GM18870 (cell line): ENCODE measurements around the gene JAKMIP1.

Source experiments
- ATAC-seq: cut with Tn5 transposase; IDR thresholded peaks from one replicate; pipeline ENCODE4 v1.9.1; 2021; ENCODE audit warnings: moderate library complexity; ENCODE audit not compliant: unreplicated experiment

The JAKMIP1 gene

DNA sequence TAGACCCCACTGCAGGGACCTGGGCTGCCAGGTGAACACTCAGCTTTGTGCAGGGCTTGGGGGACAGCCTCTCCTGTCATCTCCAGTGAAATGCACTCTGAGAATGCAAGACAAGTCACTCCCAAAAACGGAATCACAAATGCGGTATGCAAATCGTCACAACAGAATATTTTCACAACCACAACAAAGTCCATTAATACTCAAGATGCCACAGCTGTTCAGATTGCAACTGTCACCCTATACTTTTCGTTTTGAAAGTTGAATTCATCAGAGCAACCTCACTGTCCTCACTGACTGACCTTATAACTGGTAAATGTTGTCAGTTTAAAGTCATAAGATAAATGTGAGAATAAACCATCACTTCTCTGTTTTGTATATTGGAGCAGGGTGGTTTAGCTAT lies 16.6 kb downstream of the JAKMIP1 start:
- ATAC-seq: peak; percentile 33

- ATAC-seq: no peak
Measured at GRCh38 chr4:6182376-6183280, 17.7 kb downstream of the JAKMIP1 start.

DNA sequence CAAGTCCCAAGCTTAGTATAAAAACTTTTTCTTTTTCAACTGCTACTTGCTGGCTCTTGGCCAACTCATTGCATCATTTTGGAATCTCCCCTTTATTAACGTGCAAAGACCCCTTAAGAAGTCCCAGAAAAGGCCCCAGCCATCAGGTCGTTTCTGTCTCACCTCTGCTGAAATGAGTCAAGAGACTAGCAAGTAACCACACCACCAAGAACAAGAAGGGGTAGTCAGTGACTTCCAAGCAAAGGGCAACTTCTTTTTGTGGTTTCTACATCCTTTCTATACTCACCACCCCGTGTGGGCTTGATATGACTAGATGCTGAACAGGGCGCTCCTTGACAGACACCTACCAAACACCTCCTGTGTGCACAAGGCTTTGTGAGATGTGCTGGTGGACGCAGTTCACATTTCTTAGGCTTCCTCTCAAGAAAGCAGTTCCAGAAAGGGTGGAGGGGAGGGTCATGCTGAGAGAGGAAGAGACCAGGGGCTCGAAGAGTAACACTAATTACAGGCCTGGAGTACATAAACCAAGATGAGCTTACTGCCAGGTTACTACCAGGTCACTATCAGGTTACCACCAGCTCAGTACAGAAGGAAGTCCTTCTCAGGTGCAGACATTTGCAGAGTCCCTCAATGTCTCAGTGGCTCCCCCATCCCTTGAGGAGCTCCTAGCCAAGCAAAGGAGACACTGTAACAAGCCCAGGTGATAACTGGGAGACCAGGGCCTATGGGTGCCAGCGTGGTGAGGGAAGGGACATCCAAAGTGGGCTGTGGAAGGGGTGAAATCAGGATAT lies 19.3 kb downstream of the JAKMIP1 start:
- peak; percentile 93 for ATAC-seq

GRCh38 chr4:6179362-6179761 lies 21.0 kb downstream of the JAKMIP1 start:
- ATAC-seq: no peak

DNA sequence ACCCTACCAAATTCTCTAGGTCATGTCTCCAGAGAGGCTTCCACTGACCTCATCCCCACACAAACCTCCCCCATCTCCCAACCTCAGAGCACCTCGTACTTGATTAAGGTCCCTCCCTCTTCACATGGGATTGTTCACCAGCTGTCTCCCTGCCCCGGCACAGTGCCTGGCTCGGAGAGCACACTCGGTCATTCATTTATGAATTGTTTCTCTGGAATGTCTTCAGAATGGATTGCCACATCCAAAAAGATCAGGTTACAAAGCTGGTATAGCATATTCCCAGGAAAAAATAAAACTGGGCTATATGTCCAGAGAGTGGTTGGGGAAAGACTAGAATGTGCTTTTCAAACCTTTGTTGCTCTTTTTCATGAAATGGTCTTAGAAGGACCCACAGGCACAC lies 21.6 kb downstream of the JAKMIP1 start:
- no peak for ATAC-seq

DNA sequence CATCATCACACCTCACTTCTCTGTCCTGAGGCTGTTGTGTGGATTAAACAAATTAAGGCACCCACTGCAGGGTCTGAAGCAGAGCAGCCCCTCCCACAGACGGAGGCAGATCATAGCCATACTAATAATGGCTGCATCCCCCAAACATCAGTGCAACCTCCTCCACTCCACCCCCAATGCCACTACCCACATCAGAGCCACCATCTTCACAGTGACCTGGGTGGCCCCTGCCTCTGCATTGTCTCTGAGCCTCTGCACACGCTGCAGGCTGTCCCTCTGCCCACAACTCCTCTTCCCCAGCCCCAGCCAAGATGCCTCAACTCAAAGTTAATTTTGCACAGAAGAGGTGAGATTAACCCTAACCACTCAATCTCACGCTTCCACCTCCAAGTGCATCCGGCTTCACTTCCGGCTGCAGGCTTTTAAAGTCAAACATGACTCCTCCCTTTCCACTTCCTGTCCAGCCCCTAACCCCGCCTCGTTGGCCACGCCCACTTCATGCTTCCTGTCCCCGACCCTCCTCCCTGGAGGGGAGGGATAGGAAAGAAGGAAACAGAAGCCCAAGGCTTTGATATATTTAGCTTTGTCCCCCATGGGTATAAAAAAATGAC lies 22.7 kb downstream of the JAKMIP1 start:
- no peak for ATAC-seq

- ATAC-seq: no peak
Measured at GRCh38 chr4:6175426-6175825, 24.9 kb downstream of the JAKMIP1 start.

DNA sequence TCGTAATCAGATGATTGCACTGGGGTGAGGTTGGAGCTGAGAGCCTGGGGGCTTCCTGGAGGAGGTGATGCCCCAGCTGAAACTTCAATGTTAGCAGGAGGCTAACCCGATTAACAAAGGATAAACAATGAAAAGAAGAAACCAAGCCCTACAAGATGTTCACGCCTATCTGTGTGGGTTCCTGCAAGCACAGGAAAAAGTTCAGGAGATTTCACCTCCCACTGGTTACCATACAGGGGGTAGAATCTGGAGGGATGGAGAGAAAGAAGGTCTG lies 27.5 kb downstream of the JAKMIP1 start:
- no peak for ATAC-seq

- ATAC-seq: no peak
Measured at GRCh38 chr4:6172093-6172926, 28.0 kb downstream of the JAKMIP1 start.

GRCh38 chr4:6169239-6169638 lies 31.1 kb downstream of the JAKMIP1 start:
- ATAC-seq: no peak

GRCh38 chr4:6165766-6166165 lies 34.6 kb downstream of the JAKMIP1 start:
- ATAC-seq: no peak

- no peak for ATAC-seq
Measured at GRCh38 chr4:6162885-6163284, 37.5 kb downstream of the JAKMIP1 start.

GRCh38 chr4:6161921-6162464 lies 38.4 kb downstream of the JAKMIP1 start:
- ATAC-seq: no peak

GRCh38 chr4:6160536-6160935 lies 39.8 kb downstream of the JAKMIP1 start:
- ATAC-seq: no peak

- no peak for ATAC-seq
Measured at GRCh38 chr4:6157926-6158325, 42.4 kb downstream of the JAKMIP1 start.

- ATAC-seq: no peak
Measured at GRCh38 chr4:6155996-6156750, 44.2 kb downstream of the JAKMIP1 start.

DNA sequence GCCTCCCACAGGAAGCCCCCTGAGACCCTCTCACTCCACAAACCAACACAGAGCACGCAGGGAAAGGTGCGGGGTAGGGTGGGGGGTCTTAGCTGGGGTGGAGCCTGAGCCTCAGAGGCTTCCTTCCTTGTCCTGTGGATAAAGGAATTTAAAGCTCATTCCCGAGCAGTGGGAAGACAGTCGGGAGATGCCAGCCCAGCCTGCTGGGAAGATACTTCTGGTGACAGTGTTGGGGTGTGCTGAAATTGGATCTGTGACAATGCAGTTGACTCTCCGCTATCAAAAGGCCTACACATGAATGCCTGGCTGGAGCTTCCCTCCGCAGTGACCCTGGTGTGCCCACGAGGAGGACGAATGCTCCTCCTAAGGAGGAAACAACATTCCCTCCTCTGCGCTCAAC lies 45.5 kb downstream of the JAKMIP1 start:
- no peak for ATAC-seq

DNA sequence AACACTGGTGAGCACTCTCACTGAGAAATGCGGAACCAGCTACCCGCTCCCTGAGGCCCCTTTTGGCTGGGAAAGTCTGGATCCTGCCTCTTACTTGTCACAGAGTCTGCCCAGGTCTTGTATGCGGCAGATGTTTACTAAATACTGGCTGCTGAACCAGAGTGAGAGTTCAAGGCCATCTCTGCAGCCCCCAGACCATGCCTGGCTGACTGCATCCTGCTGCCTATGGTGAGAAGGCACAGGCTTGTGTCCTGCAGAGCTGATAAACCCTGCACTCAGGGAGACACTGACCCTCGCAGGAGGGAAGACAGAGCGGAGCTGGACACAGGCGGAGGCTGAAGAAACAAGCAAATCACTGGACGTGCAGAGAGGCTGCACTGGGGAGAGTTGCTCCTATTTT lies 46.5 kb downstream of the JAKMIP1 start:
- no peak for ATAC-seq

DNA sequence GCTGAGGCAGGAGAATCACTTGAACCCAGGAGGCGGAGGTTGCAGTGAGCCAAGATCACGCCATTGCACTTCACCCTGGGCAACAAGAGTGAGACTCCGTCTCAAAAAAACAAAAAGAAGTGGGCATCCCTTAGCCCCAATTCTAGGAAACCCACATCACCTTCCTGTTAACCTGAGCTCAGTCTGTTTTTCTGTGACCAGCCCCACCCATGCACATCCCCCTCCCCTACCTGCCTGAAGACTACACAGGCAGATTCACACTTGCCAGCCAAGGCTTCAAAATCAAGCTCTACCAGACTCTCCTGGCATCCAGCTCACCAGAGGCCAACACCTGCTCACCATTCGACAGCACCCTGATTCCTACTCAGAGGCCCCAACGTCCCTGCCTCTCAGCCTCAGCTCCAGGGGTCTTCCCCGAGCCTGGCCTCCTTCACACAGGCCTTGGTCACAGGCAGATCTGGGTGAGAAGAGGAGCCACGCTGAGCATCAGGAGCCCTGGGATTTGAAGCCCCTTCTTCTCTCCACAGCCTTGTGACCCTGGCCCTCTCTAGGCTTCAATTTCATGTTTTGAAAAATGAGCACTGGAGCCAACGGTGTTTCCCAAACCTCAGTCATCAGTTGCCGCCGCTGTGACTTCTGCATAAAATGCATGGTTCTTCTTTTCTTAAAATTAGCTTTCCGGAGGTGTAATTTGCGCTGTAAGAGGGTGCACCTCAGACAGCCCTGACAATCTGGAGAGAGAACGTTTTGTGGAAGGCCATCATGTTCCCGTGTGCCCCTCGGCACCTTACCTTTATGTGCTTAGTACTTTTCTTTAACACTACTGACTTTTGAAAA lies 47.3 kb downstream of the JAKMIP1 start:
- ATAC-seq: no peak
